ENCODE data around the gene NRCAM.
"Not testable (repeated sequence)": the region's sequence is repeated elsewhere in the genome, so short reads cannot be mapped to it uniquely, and the experiment has no call there.

The NRCAM gene

GRCh38 chr7:108283252-108283651 is 173.0 kb downstream of the NRCAM start:
- CTCF ChIA-PET, result no interaction called here
- TF ChIP-seq, protein P1, sequence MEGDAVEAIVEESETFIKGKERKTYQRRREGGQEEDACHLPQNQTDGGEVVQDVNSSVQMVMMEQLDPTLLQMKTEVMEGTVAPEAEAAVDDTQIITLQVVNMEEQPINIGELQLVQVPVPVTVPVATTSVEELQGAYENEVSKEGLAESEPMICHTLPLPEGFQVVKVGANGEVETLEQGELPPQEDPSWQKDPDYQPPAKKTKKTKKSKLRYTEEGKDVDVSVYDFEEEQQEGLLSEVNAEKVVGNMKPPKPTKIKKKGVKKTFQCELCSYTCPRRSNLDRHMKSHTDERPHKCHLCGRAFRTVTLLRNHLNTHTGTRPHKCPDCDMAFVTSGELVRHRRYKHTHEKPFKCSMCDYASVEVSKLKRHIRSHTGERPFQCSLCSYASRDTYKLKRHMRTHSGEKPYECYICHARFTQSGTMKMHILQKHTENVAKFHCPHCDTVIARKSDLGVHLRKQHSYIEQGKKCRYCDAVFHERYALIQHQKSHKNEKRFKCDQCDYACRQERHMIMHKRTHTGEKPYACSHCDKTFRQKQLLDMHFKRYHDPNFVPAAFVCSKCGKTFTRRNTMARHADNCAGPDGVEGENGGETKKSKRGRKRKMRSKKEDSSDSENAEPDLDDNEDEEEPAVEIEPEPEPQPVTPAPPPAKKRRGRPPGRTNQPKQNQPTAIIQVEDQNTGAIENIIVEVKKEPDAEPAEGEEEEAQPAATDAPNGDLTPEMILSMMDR (conservative IDR thresholded peaks at IDR 0.05; ENCODE audit: low read depth), result no peak
- POLR2A ChIA-PET (ENCODE audit: low non-redundant PET), result no interaction called here
- no peak overlapping the region for H3K27ac ChIP-seq
- DNase-seq (ENCODE audit: low spot score), result no peak

DNA sequence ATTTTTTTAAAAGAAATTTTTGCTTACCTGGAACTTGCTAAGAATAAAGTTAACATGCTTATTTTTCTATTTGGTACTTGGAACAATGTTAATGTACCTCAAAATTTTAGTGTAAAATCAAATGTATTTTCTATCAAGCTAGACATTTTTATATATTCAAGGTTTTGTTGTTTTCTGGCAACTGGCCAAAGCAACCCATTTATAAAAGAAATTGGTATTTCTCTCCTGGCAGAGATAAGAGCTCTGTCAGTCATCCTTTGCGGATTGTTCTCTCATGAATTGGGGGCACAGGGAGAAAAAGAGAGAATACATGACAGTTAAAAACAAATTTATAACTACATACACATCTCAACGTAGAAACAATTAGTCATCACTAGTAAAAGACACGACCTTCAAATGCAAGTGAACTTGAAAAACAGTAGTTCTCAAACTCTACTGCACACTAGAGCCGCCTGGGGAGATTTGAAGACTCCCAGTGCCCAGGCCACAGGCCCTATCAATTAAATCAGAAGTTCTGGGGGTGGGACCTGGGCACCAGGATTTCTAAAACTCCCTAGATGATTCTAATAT is 173.7 kb downstream of the NRCAM start:
- no peak for DNase-seq (ENCODE audit: low spot score)
- ChIA-PET POLR2A (ENCODE audit: low non-redundant PET) (no interaction called here), CTCF (no interaction called here)
- no peak overlapping the region for H3K27ac ChIP-seq
- TF ChIP-seq, protein P1 (conservative IDR thresholded peaks at IDR 0.05; ENCODE audit: low read depth), result no peak

- H3K27ac ChIP-seq, result no peak overlapping the region
- ChIA-PET CTCF (no interaction called here), POLR2A (ENCODE audit: low non-redundant PET) (no interaction called here)
- no peak for DNase-seq (ENCODE audit: low spot score)
- TF ChIP-seq, protein P1 (conservative IDR thresholded peaks at IDR 0.05; ENCODE audit: low read depth), result no peak
Observed at GRCh38 chr7:108280136-108280535, 176.1 kb downstream of the NRCAM start.

DNA sequence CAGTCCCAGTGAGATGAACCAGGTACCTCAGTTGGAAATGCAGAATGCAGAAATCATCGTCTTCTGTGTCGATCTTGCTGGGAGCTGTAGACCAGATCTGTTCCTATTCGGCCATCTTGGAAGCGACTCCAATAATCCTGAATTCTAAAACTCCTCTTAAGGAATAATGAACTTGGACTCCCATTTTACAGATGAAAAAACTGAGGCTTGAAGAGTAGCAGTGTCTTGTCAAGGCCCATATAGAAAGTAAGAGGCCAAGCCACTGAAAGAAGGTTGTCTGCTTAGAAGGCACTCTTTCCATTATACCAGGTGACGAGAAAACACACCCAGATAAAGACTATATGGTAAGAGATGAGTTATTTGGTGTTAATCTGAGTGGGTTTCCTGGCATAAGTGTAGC is 177.5 kb downstream of the NRCAM start:
- ChIA-PET POLR2A (ENCODE audit: low non-redundant PET) (no interaction called here), CTCF (no interaction called here)
- TF ChIP-seq, protein P1 (conservative IDR thresholded peaks at IDR 0.05; ENCODE audit: low read depth), result no peak
- H3K27ac ChIP-seq, result no peak overlapping the region
- DNase-seq (ENCODE audit: low spot score), result no peak

DNA sequence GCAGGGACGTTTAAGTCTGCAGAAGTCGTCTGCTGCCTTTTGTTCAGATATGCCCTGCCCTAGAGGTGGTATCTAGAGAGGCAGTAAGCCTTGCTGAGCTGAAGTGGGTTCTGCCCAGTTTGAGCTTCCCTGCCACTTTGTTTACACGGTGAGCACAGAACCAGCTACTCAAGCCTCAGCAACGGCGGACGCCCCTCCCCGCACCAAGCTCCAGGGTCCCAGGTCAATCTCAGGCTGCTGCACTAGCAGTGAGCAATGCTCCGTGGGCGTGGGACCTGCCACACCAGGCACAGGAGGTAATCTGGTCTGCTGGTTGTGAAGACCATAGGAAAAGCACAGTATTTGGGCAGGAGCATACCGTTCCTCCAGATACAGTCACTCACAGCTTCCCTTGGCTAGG is 178.0 kb downstream of the NRCAM start:
- CTCF ChIA-PET, result no interaction called here
- POLR2A ChIA-PET (ENCODE audit: low non-redundant PET), result no interaction called here
- DNase-seq (ENCODE audit: low spot score), result no peak
- TF ChIP-seq, protein P1 (conservative IDR thresholded peaks at IDR 0.05; ENCODE audit: low read depth), result no peak
- no peak overlapping the region for H3K27ac ChIP-seq

- CTCF ChIA-PET; POLR2A ChIA-PET (ENCODE audit: low non-redundant PET); H3K27ac ChIP-seq; DNase-seq (ENCODE audit: low spot score): not testable (repeated sequence)
Observed at GRCh38 chr7:108274447-108274846, 181.8 kb downstream of the NRCAM start.

DNA sequence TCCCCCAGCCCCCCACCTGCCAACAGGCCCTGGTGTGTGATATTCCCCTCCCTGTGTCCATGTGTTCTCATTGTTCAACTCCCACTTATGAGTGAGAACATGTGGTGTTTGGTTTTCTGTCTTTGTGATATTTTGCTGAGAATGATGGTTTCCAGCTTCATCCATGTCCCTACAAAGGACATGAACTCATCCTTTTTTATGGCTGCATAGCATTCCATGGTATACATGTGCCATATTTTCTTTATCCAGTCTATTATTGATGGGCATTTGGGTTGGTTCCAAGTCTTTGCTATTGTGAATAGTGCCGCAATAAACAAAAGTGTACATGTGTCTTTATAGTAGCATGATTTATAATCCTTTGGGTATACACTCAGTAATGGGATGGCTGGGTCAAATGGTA is 183.3 kb downstream of the NRCAM start:
- CTCF ChIA-PET; H3K27ac ChIP-seq; DNase-seq (ENCODE audit: low spot score); POLR2A ChIA-PET (ENCODE audit: low non-redundant PET): not testable (repeated sequence)

GRCh38 chr7:108270385-108271015 is 185.7 kb downstream of the NRCAM start:
- no peak for DNase-seq (ENCODE audit: low spot score)
- no peak overlapping the region for H3K27ac ChIP-seq
- ChIA-PET CTCF (no interaction called here), POLR2A (ENCODE audit: low non-redundant PET) (no interaction called here)
- TF ChIP-seq, protein P1 (conservative IDR thresholded peaks at IDR 0.05; ENCODE audit: low read depth), result no peak

Data from RWPE1 (cell line).